Measurements from ENCODE around the gene EXOSC1.
"Not testable (repeated sequence)": the region's sequence is repeated elsewhere in the genome, so short reads cannot be mapped to it uniquely, and the experiment has no call there.

The EXOSC1 gene

DNA sequence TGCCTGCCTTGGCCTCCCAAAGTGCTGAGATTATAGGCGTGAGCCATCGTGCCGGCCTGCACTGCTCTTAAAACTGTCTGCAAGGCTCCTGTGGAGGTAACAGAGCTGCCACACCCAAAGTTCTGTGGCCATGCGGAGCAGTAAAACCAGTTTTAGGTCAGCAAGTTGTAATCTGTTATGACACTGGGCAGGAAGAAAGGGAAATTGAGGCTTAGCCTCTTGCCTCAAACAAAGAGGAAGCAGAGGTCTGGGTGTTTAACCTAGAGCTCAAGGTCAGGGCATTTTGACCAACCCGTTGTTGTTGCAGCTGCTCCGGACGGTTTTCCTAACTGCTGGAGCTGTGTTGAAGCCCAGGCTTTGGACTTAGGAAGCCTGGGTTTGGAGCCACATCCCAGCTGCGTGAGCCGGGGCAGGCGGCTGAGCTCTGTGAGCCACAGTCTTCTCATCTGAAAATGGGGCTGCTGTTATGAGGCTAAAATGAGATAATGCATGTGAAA, 37.3 kb downstream of the EXOSC1 start:
- no peak for DNase-seq (ENCODE audit: low read depth, low spot score)

DNA sequence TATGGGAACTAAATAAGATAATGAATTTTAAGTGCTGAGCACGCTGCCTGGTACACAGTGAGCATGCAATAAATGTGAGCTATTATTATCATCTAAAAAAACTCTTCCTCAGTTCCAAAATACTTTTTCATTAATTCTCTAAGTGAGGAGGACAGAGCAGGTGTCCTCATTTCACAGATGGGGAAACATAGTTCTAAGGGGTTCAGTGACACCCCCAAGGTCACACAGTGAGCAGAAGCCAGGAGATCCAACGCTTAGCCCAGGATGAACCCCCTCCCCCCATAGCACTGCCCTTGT, 37.9 kb downstream of the EXOSC1 start:
- no peak for DNase-seq (ENCODE audit: low read depth, low spot score)

DNA sequence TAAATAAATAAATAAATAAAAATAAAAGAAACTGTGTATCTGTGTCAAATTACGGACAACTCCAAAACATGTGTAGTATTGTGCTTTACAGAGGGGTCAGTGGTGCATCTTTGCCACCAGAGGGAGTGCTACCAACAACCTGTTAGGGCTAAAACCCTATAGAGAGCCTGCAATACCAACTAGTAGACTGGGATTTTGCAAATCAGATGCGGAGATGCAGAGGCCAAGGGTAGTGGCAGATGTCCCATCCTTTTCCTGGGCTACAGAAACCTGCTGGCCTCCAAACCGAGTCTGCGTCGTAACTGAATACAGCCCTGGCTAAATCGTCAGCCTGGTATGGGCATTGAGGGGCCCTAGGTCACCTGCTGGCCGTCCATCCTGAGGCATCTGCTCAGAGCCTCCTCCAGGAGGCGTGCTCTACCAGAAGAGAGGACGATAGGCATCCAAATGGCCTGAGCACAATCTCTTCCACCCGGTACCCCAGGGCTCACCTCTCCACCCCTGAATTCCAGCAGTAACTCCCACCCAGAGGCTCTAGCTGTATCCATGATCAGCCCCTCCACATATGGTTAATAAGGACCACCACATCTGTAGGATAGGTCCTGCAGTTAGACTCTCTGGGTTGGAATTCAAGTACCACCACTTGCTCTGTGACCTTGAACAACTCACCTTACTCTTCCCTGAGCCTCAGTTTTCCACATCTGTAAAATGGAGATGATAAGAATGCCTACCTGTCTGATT, 38.4 kb downstream of the EXOSC1 start:
- DNase-seq (ENCODE audit: low read depth, low spot score) = peak; percentile 84

DNA sequence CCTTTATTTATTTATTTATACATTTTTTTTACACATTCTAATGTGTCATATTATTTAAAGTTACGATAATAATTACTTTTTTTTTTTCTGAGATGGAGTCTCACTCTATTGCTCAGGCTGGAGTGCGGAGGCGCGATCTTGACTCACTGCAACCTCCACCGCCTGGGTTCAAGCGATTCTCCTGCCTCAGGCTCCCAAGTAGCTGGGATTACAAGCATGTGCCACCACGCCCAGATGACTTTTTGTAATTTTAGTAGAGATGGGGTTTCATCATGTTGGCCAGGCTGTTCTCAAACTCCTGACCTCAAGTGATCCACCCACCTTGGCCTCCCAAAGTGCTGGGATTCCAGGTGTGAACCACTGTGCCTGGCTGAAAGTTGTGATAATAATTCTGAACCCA, 39.3 kb downstream of the EXOSC1 start:
- not testable (repeated sequence) for DNase-seq (ENCODE audit: low read depth, low spot score)

DNA sequence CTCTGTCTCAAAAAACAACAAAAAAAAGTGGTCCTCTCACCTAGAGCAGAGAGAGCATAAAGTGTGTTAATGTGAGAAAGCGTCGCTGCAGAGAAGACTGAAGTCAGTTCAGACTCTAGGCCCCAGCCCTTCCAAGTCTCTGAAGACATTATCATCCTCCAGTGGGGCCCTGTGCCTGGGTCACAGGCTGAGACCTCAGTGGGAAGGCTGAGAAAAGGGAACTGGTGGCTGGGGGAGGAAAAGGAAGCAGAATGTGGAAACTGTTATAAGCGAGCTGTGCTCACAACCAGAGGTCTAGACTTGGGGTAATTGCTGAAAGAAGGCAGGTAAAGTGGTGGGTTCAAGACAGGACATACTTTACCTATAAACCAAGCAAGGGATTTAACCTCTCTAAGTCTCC, 39.7 kb downstream of the EXOSC1 start:
- no peak for DNase-seq (ENCODE audit: low read depth, low spot score)

DNA sequence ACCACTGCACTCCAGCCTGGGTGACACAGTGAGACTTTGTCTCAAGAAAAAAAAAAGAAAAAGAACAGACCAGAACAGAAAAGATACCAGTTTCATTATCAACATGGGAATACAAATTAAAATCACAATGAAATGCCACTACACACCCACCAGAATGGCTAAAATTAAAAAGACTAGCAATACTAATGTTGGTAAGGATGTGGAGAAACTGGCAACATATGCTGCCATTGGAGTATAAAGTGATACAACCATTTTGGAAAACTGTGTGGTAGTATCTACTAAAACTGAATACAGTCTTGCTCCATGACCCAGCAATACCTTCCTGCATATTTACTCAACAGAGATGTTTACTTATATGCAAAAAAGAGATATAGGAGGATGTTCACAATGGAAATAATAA, 41.8 kb downstream of the EXOSC1 start:
- DNase-seq (ENCODE audit: low read depth, low spot score) = no peak

DNA sequence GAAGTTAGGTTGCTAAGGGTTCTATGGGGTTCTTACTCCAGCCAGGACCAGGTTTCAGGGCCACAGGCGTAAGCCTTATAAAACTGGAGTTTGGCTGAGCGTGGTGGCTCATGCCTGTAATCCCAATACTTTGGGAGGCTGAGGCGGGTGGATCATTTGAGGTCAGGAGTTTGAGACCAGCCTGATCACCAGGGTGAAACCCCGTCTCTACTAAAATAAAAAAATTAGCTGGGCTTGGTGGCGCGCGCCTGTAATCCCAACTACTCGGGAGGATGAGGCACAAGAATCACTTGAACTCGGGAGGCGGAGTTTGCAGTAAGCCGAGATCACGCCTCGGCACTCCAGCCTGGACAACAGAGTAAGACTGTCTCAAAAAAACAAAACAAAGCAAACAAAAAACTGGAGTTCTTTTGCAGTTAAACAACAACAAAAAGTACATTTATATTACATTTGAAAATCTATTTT, 44.3 kb downstream of the EXOSC1 start:
- DNase-seq (ENCODE audit: low read depth, low spot score) = no peak

DNA sequence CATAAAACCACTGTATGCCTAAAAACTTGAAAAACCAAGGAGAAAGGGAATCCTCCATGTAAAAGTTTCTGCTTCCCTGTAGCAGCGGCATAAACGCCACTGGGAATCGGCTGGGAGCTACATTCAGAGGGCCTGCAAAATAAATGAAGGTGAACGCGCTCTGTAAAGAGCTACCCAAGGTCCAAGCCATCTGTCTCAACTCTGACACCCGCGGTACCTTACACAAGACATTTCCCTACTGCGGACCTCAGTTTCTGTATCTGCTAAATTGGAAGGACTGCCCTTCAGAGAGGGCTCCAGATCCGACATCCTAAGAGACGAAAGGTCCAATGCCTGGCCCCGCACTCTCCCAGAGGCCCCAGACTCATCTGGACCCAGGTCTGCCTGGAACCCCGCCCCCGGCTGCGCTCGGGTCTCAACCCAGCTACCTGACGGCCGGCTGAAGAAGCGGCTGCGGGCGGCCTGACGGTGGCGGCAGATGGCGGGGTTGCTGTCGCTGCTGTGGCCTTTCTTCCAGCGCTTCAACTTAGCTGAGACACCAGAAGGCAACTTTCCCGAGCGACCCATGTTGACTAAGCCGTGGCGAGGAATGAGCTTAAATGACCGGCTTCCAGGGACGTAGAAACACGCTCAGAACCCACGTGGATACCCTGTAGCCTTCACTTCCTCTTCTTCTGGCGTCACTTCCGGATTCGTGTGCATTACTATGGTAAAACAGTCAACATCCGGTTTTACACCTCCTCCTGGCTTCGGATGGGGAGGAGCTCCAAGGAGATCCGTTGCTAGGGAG, 44.9 kb downstream of the EXOSC1 start, which contains the start of gene RRP12:
TSS of gene RRP12 (minus strand) at position 676 of the 790 bp plus-strand sequence. CDS start at position 567, 109 bp downstream.
- DNase-seq (ENCODE audit: low read depth, low spot score) = peak; percentile 98

DNA sequence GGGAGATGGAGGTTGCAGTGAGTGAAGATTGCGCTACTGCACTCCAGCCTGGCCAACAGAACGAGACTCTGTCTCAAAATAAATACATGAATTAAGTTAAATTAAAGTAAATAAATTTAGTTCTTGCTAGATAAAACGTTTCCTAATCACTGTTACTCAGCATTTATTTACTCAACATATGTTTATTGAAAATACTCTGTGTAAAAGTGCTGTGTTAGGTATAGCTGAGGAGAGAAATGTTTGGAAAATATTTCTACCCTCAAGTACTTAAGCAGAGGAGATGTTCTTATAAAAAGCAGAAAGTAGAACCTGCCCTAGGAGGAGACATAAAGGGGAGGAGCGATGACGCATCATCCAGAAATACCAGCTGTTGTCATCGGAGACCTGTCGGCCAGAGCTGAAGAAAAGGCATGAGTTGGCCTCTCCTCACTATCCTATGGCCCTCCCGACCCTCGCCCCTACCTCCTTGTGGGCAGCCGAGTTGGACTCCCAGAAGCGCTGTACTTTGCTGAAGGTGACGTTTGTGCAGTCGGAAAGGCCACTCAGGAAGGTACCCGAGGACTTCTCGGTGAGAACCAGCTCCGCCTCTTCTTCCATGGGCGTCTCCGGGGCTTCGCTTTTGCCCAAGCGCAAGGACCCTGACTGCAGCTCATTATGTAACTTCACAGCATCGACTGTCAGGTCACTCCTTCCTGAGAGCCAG, 45.8 kb downstream of the EXOSC1 start:
- peak; percentile 71 for DNase-seq (ENCODE audit: low read depth, low spot score)

DNA sequence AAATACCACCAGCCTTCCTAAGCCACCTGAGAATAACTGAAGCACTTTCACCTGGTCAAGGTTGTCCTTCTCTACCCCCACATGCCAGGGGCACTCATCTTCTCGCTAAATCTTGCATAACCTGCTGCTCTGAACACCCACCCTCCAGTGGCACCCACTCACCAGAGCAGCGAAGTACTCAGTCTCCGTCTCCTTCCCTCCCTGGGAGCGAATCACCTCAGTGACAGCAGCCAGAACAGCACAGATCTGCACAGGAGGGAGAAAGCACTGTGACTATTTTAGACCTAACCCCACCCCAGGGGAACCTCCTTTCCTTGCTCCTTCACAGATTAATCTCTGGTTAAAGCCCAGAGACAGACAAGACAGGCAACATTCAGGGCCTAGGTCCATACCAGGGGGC, 49.8 kb downstream of the EXOSC1 start:
- no peak for DNase-seq (ENCODE audit: low read depth, low spot score)

DNA sequence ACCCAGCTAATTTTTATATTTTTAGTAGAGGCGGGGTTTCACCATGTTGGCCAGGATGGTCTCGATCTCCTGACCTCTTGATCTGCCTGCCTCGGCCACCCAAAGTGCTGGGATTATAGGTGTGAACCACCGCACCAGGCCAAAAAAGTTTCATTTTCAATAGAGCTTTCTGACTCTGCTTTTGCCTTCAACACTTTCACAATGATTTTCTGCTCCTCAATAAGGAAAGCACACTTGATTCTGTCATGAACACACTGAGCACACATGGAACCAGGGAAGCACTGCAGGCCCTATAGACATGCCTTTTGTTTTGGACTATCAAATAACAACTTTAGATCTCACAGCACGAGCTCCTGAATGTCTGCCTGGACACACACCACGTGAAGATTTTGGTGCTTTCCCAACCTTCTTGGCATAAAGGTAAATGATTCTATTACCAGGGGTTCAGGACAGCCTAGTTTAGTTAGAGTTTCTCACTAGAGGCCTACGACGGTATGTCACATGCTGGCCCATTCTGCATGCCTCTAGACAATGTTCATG, 52.7 kb downstream of the EXOSC1 start:
- no peak for DNase-seq (ENCODE audit: low read depth, low spot score)

DNA sequence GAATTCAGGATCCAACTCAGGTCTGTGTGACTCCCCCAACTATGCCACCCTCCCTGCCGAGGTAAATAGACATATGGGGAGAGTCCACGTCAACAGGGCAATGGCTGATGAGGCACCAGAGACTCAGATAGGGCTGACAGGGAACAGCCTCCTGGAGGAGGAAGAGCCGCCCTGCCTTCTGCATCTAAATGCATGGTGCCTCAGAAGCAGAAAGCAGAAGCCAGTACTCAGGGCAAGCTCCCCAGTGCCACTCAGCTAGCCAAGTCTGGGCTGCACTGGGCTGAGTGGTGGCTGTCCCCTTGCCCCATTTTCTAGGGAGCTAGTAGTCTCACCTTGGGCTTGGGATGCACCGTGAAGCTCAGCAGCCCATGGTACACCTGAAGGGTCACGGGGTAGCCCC, 55.7 kb downstream of the EXOSC1 start:
- DNase-seq (ENCODE audit: low read depth, low spot score) = no peak

DNA sequence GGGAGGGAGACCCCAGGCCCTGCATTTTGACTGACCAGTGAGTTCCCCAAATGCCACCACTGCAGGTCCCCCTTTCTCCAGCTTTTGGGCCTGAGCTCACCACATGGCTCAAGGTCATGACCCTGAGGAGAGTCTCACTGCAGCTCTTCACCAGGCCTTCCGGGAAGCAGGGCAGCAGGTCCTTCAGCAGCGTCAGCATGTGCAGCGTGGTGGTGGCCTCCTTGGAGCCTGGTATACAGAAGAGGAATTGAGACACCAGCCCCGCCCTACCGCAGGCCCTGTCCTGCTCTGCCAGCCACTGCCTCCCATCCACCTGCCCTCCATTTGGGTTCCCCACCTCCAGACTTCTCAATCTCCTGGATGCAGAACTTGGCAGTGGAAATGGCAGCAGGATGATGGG, 57.7 kb downstream of the EXOSC1 start:
- DNase-seq (ENCODE audit: low read depth, low spot score) = no peak
